GM18861 (cell line): Measurements from ENCODE around the gene CYP4F11.
"Not testable (repeated sequence)": the region's sequence is repeated elsewhere in the genome, so short reads cannot be mapped to it uniquely, and the experiment has no call there.

ENCODE experiments used
- ATAC-seq: cut with Tn5 transposase; IDR thresholded peaks from one replicate; pipeline ENCODE4 v1.9.1; 2021; ENCODE audit not compliant: unreplicated experiment

Gene CYP4F11

GRCh38 chr19:15885167-15885566, 49.2 kb downstream of the CYP4F11 start:
- ATAC-seq, result no peak

GRCh38 chr19:15883329-15883728, 51.0 kb downstream of the CYP4F11 start:
- not testable (repeated sequence) for ATAC-seq

GRCh38 chr19:15874821-15875474, 59.4 kb downstream of the CYP4F11 start:
- ATAC-seq, result no peak

GRCh38 chr19:15873771-15874170, 60.6 kb downstream of the CYP4F11 start:
- not testable (repeated sequence) for ATAC-seq

GRCh38 chr19:15871570-15871969, 62.8 kb downstream of the CYP4F11 start:
- ATAC-seq, result no peak

- no peak for ATAC-seq
These were observed 64.5 kb downstream of the CYP4F11 start for GRCh38 chr19:15869873-15870272.

- ATAC-seq, result no peak
These were observed 65.2 kb downstream of the CYP4F11 start for GRCh38 chr19:15869109-15869555.

- no peak for ATAC-seq
These were observed 67.7 kb downstream of the CYP4F11 start for GRCh38 chr19:15866636-15867035.

GRCh38 chr19:15864824-15865223, 69.5 kb downstream of the CYP4F11 start:
- ATAC-seq, result no peak

- no peak for ATAC-seq
These were observed 71.1 kb downstream of the CYP4F11 start for GRCh38 chr19:15863272-15863671.

- ATAC-seq, result no peak
These were observed 71.9 kb downstream of the CYP4F11 start for GRCh38 chr19:15862444-15862843.
